ENCODE results near the gene TDP2.

TDP2 gene

DNA sequence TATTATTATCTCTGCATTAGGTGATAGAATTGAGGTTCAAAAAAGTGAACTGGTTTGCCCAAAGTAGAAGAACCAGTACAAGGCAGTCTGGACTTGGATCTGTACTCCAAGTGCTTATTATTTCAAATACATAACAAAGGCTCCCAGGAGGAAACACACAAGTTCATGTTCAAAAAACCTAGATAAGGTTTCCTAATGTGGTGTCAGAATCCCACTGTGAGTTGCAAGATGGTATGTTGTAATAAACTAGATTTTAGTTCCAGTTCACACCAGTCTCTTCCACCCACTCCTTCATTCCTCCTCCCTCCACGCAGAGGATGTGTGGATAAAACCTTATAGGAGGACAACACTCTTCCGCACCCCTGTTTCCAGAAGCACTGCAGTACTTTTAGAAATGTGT is 63.5 kb downstream of the TDP2 start:
- no peak for DNase-seq (ENCODE audit: low read depth, low spot score)

- no peak for DNase-seq (ENCODE audit: low read depth, low spot score)
Measured at GRCh38 chr6:24600903-24601302, 65.8 kb downstream of the TDP2 start.
